Liver (tissue), 9 donors: ENCODE results near the gene RGS7. TPM values are rescaled to one million over a fixed set of nuclear protein-coding genes. Genes with fewer than 3 reads are reported as not detected.

Experiments used
- DNase-seq: peaks from one replicate; pipeline ENCODE4 v3.0.0-alpha.2; 2017; ENCODE audit warnings: low spot score
- H3K27ac ChIP-seq, 2 donors: one replicate each; pipeline ENCODE4 v1.7.0; 2013; ENCODE audit warnings: inconsistent platforms in 2 of 2, low read length in 2 of 2, control low read depth in 1 of 2, low read depth in 1 of 2, mild to moderate bottlenecking in 1 of 2
- H3K27me3 ChIP-seq, 4 donors: one replicate each; pipeline versions ENCODE4 v1.6.1 to v1.7.0; 2013; ENCODE audit warnings: low read length in 3 of 4, inconsistent platforms in 1 of 4, mild to moderate bottlenecking in 1 of 4, moderate library complexity in 1 of 4; ENCODE audit not compliant: control insufficient read depth in 4 of 4, insufficient read depth in 4 of 4
- H3K36me3 ChIP-seq, 4 donors: one replicate each; pipeline versions ENCODE4 v1.6.1 to v1.7.0; 2013; ENCODE audit warnings: low read length in 3 of 4, mild to moderate bottlenecking in 3 of 4, low read depth in 1 of 4, moderate library complexity in 1 of 4; ENCODE audit not compliant: control insufficient read depth in 4 of 4, insufficient read depth in 3 of 4
- H3K4me1 ChIP-seq, 4 donors: one replicate each; pipeline versions ENCODE4 v1.6.1 to v1.7.0; 2013; ENCODE audit warnings: low read length in 3 of 4, mild to moderate bottlenecking in 3 of 4, moderate library complexity in 1 of 4; ENCODE audit not compliant: control insufficient read depth in 4 of 4, insufficient read depth in 4 of 4
- H3K4me3 ChIP-seq, 3 donors: one replicate each; pipeline versions ENCODE4 v1.6.1 to v1.7.0; 2013; ENCODE audit warnings: low read length in 3 of 3, control low read depth in 1 of 3, low read depth in 1 of 3, mild to moderate bottlenecking in 1 of 3
- H3K9ac ChIP-seq, 2 donors: one replicate each; pipeline ENCODE4 v1.7.0; 2013; ENCODE audit warnings: low read length in 2 of 2, mild to moderate bottlenecking in 2 of 2, moderate library complexity in 2 of 2, control low read depth in 1 of 2, low read depth in 1 of 2
- H3K9me3 ChIP-seq, 4 donors: one replicate each; pipeline versions ENCODE4 v1.6.1 to v1.7.0; 2013; ENCODE audit warnings: low read length in 3 of 4; ENCODE audit not compliant: control insufficient read depth in 4 of 4
- ATF3 ChIP-seq: IDR thresholded peaks from 2 replicates; pipeline ENCODE4 v1.6.1; 2016; ENCODE audit warnings: antibody characterized with exemption
- CTCF ChIP-seq: fragments of 150-350 bp; IDR thresholded peaks from 2 replicates; pipeline ENCODE4 v1.5.1; 2017; ENCODE audit warnings: improper control_type of control experiment, low read depth, low read length; ENCODE audit not compliant: missing input control
- EGR1 ChIP-seq, 2 donors: IDR thresholded peaks; 2 replicates each; pipeline ENCODE4 v1.6.1; 2016 to 2018; ENCODE audit warnings: antibody characterized with exemption in 2 of 2, low read depth in 2 of 2
- FOXA1 ChIP-seq: IDR thresholded peaks from 2 replicates; pipeline ENCODE4 v1.6.1; 2016; ENCODE audit warnings: antibody characterized with exemption
- FOXA2 ChIP-seq: IDR thresholded peaks from 2 replicates; pipeline ENCODE4 v1.6.1; 2016; ENCODE audit warnings: antibody characterized with exemption
- GABPA ChIP-seq, 2 donors: IDR thresholded peaks in 1 of 2; conservative IDR thresholded peaks in 1 of 2; 2 replicates each; pipeline ENCODE4 v1.6.1; 2016; ENCODE audit warnings: antibody characterized with exemption in 2 of 2, mild to moderate bottlenecking in 1 of 2, moderate library complexity in 1 of 2
- HNF4A ChIP-seq, 2 donors: conservative IDR thresholded peaks; 2 replicates each; pipeline ENCODE4 v1.6.1; 2016; ENCODE audit warnings: antibody characterized with exemption in 2 of 2, mild to moderate bottlenecking in 2 of 2
- HNF4G ChIP-seq: IDR thresholded peaks from 2 replicates; pipeline ENCODE4 v1.6.1; 2016; ENCODE audit warnings: antibody characterized with exemption
- NR2F2 ChIP-seq: IDR thresholded peaks from 2 replicates; pipeline ENCODE4 v1.6.1; 2016; ENCODE audit warnings: antibody characterized with exemption
- RAD21 ChIP-seq, 2 donors: IDR thresholded peaks; 2 replicates each; pipeline ENCODE4 v1.6.1; 2016; ENCODE audit warnings: antibody characterized with exemption in 2 of 2, mild to moderate bottlenecking in 2 of 2
- REST ChIP-seq: IDR thresholded peaks from 2 replicates; pipeline ENCODE4 v1.6.1; 2016; ENCODE audit warnings: antibody characterized with exemption, mild to moderate bottlenecking
- RXRA ChIP-seq, 2 donors: IDR thresholded peaks; 2 replicates each; pipeline ENCODE4 v1.6.1; 2017 to 2018; ENCODE audit warnings: antibody characterized with exemption in 2 of 2, mild to moderate bottlenecking in 1 of 2
- SP1 ChIP-seq: IDR thresholded peaks from 2 replicates; pipeline ENCODE4 v1.6.1; 2018; ENCODE audit warnings: antibody characterized with exemption, mild to moderate bottlenecking
- TAF1 ChIP-seq: conservative IDR thresholded peaks from 2 replicates; pipeline ENCODE4 v1.6.1; 2016; ENCODE audit warnings: antibody characterized with exemption, mild to moderate bottlenecking
- WGBS: extraction: QIAGEN DNeasy Blood & Tissue Kit; methylation state at CpG from one replicate; pipeline ENCODE4 v1.1.7; 2013; 5-methylcytosine and 5-hydroxymethylcytosine counted together
- polyA plus RNA-seq, 2 donors: library from polyadenylated mRNA; stranded (reverse) in 1 of 2; unstranded in 1 of 2; fragments of 200-250 nt in 1 of 2; fragments of >200 nt in 1 of 2; fragmentation: Nextera tagmentation in 1 of 2; extraction: Ambion mirVana in 1 of 2; gene quantifications; one replicate each; pipeline versions ENCODE4 v1.2.1 to v1.2.3, GENCODE V29; 2013 to 2015
- total RNA-seq, 2 donors: library from RNA; depleted of rRNA; stranded (reverse); fragments of >200 nt; gene quantifications; one replicate each; pipeline ENCODE4 v1.2.3, GENCODE V29; 2014
- donor health status: healthy.
- donor health status: healthy.
- donor health status: healthy.
- donor health status: healthy.
- donor health status: healthy.

RGS7 gene
- total and polyA plus RNA-seq, 4 donors: 0.05 to 0.18 TPM; not detected in 2

GRCh38 chr1:240800291-240800690, 556.7 kb downstream of the RGS7 start:
- H3K4me1 ChIP-seq: no peaks in the 10 kb centered on the region
- H3K36me3 ChIP-seq: no peaks in the 10 kb centered on the region
- no peak overlapping the region for H3K4me3 ChIP-seq
- H3K27me3 ChIP-seq: no peaks in the 10 kb centered on the region
- DNase-seq: no peak
- no peak overlapping the region for H3K9ac ChIP-seq
- TF ChIP-seq NR2F2: no peak
- TF ChIP-seq RAD21 (IDR thresholded peaks at IDR 0.05): no peak
- TF ChIP-seq CTCF: no peak
- TF ChIP-seq HNF4A (conservative IDR thresholded peaks at IDR 0.05): no peak
- no peak for TF ChIP-seq GABPA (IDR thresholded peaks at IDR 0.05 in 1 of 2, conservative IDR thresholded peaks at IDR 0.05 in 1 of 2)
- TF ChIP-seq FOXA2: no peak
- TF ChIP-seq SP1: no peak
- H3K27ac ChIP-seq: no peak overlapping the region
- no peaks in the 10 kb centered on the region for H3K9me3 ChIP-seq
- WGBS: 71% methylated on average over 1 of the region's 1 CpG

- H3K9me3 ChIP-seq: no peaks in the 10 kb centered on the region
- 66% methylated on average over 1 of the region's 1 CpG for WGBS
- no peaks in the 10 kb centered on the region for H3K27me3 ChIP-seq
- no peaks in the 10 kb centered on the region for H3K4me1 ChIP-seq
- TF ChIP-seq NR2F2: no peak
- TF ChIP-seq EGR1 (IDR thresholded peaks at IDR 0.05; ENCODE audit: low read depth in 2 of 2): no peak
- no peak for TF ChIP-seq ATF3
- TF ChIP-seq HNF4G: no peak
- TF ChIP-seq REST: no peak
- TF ChIP-seq SP1: no peak
- no peak for TF ChIP-seq RAD21 (IDR thresholded peaks at IDR 0.05)
- TF ChIP-seq FOXA1: no peak
- TF ChIP-seq TAF1: no peak
- no peak for TF ChIP-seq RXRA (IDR thresholded peaks at IDR 0.05)
- no peak for DNase-seq
- no peak overlapping the region for H3K4me3 ChIP-seq
- no peak overlapping the region for H3K27ac ChIP-seq
- H3K36me3 ChIP-seq: no peaks in the 10 kb centered on the region
- H3K9ac ChIP-seq: no peak overlapping the region
These were observed 560.0 kb downstream of the RGS7 start for GRCh38 chr1:240797050-240797449.
